DOHH2 (cell line): ENCODE data around the gene BTBD1.
A peak's percentile ranks its signal among the peaks of the same experiment; 100 is the strongest.

ENCODE experiments used
- H3F3A ChIP-seq: fragments of 200-600 bp; sonication (generic), shearing (Covaris generic); 2 replicates; pipeline ENCODE4 v1.6.0; 2016; ENCODE audit warnings: antibody characterized with exemption, mild to moderate bottlenecking; ENCODE audit not compliant: control insufficient read depth, insufficient read depth
- H3K27ac ChIP-seq: fragments of 200-600 bp; sonication (generic); 2 replicates; pipeline ENCODE4 v1.5.1; 2014; ENCODE audit warnings: low read depth, mild to moderate bottlenecking, low read length, moderate library complexity
- H3K27me3 ChIP-seq: fragments of 200-600 bp; sonication (generic); 2 replicates; pipeline ENCODE4 v1.6.1; 2014; ENCODE audit warnings: mild to moderate bottlenecking, low read length, mixed read lengths; ENCODE audit not compliant: control insufficient read depth
- H3K36me3 ChIP-seq: fragments of 200-600 bp; sonication (generic); 2 replicates; pipeline ENCODE4 v1.6.1; 2014; ENCODE audit warnings: mild to moderate bottlenecking, low read length, moderate library complexity, mixed read lengths; ENCODE audit not compliant: control insufficient read depth
- H3K4me1 ChIP-seq: fragments of 200-600 bp; sonication (generic); 2 replicates; pipeline ENCODE4 v1.6.1; 2014; ENCODE audit warnings: mild to moderate bottlenecking, low read length, mixed read lengths; ENCODE audit not compliant: control insufficient read depth
- H3K4me2 ChIP-seq: fragments of 200-600 bp; sonication (generic); 2 replicates; pipeline ENCODE4 v1.6.0; 2014; ENCODE audit warnings: mild to moderate bottlenecking, low read length, moderate library complexity
- H3K4me3 ChIP-seq: fragments of 200-600 bp; sonication (generic); 2 replicates; pipeline ENCODE4 v1.5.1; 2014; ENCODE audit warnings: mild to moderate bottlenecking, low read length, mixed read lengths
- H3K79me2 ChIP-seq: fragments of 200-600 bp; sonication (generic); 2 replicates; pipeline ENCODE4 v1.6.1; 2014; ENCODE audit warnings: mild to moderate bottlenecking, low read length, mixed read lengths; ENCODE audit not compliant: control insufficient read depth
- H3K9me2 ChIP-seq: fragments of 200-600 bp; sonication (generic); replicated peaks from 2 replicates; pipeline ENCODE4 v1.6.1; 2014; ENCODE audit warnings: mild to moderate bottlenecking, low read length, mixed read lengths; ENCODE audit not compliant: control insufficient read depth
- H3K9me3 ChIP-seq: fragments of 200-600 bp; sonication (generic); 2 replicates; pipeline ENCODE4 v1.6.1; 2014; ENCODE audit warnings: antibody characterized with exemption, low read length, mixed read lengths; ENCODE audit not compliant: control insufficient read depth, insufficient read depth
- H4K20me1 ChIP-seq: fragments of 200-600 bp; sonication (generic); 2 replicates; pipeline ENCODE4 v1.6.0; 2014; ENCODE audit warnings: low read depth, mild to moderate bottlenecking, antibody characterized with exemption, low read length, moderate library complexity; ENCODE audit not compliant: control insufficient read depth, insufficient read depth
- EZH2phosphoT487 ChIP-seq: fragments of 200-600 bp; sonication (generic); IDR thresholded peaks from 2 replicates; pipeline ENCODE4 v1.6.1; 2017; ENCODE audit warnings: borderline replicate concordance, mild to moderate bottlenecking, antibody characterized with exemption, low read length, moderate library complexity, mixed read lengths
- TF ChIP-seq, protein P1 (sequence below): fragments of 200-600 bp; sonication (generic); IDR thresholded peaks from one replicate; pipeline ENCODE4 v1.5.1; 2014; ENCODE audit warnings: antibody characterized with exemption, mild to moderate bottlenecking, low read depth, low read length; ENCODE audit not compliant: poor library complexity, severe bottlenecking

BTBD1 gene

DNA sequence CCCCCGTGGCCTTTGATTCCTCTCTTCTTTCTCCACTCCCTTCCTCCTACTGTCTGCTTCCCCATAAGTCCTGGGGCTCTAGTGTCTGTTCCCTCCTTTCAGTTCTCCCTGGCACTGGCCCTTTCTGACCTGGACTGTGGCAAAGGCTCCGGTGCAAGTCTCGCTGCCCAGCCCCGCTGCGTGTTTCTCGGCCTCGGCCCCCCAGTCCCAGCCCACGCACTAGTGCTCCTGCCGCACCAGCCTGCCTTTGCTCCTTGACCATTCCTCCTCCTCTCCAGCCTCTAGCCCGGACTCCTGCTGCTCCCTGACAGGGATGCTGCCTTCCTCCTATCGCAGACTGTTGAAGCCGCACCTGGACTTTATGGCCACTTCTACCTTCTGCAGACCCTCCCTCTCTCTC is 42.5 kb upstream of the BTBD1 start:
- no peaks in the 10 kb centered on the region for H4K20me1 ChIP-seq
- H3K27ac ChIP-seq: no peak overlapping the region
- H3K9me3 ChIP-seq: no peaks in the 10 kb centered on the region
- H3K4me2 ChIP-seq: no peak overlapping the region
- H3K4me3 ChIP-seq: no peak overlapping the region
- no peaks in the 10 kb centered on the region for H3K36me3 ChIP-seq
- no peaks in the 10 kb centered on the region for H3F3A ChIP-seq
- H3K27me3 ChIP-seq: peaks cover 11% of the 10 kb centered on the region; the same call in 1 of the 2 replicates
- no peak for TF ChIP-seq EZH2phosphoT487
- no peaks in the 10 kb centered on the region for H3K79me2 ChIP-seq
- peaks cover 14% of the 10 kb centered on the region for H3K4me1 ChIP-seq
- H3K9me2 ChIP-seq: no peaks in the 10 kb centered on the region

DNA sequence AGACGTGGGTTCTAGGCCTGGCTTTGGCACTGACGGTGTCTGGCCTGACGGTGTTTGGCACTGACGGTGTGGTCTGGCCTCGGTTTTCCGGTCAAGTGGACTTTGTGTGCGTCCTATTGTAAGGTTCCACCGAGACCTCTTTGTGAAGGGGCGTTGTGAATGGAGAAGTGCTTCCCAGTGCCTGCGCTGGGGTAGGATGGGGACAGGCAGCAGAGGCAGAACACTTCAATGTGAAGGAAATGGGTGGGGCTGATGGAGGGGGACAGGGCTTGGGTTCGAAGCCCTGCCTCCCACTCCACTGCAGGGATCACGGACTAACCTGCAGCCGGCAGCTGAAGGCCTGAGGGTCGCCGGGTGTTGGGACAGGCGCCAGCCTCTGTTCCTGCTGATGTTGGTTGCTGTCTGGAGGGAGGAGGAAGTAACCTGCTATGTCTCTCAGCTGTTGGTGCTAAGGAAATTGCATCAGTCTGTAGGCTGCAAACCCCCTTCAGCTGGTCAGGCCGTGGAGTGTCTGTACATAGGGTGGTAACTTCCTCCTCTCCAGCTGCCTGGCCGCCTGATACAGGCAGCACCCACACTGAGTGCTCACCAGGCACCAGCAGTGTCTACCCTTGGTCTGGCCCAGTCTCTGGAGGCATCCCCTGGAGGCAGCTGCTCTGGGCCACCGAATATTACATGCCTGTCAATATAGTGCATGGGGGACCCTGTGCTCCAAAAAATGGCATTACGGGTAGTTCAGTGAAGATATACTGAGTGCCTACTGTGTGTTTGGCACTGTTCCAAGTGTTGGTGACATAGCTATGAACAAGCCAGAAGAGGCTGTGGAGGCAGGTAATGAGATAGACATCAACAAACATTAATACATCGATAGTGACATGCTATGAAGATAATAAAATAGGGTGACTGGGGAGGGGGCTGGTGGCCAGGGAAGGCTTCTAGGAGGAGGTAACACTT is 41.5 kb upstream of the BTBD1 start:
- TF ChIP-seq EZH2phosphoT487: no peak
- TF ChIP-seq, protein P1, sequence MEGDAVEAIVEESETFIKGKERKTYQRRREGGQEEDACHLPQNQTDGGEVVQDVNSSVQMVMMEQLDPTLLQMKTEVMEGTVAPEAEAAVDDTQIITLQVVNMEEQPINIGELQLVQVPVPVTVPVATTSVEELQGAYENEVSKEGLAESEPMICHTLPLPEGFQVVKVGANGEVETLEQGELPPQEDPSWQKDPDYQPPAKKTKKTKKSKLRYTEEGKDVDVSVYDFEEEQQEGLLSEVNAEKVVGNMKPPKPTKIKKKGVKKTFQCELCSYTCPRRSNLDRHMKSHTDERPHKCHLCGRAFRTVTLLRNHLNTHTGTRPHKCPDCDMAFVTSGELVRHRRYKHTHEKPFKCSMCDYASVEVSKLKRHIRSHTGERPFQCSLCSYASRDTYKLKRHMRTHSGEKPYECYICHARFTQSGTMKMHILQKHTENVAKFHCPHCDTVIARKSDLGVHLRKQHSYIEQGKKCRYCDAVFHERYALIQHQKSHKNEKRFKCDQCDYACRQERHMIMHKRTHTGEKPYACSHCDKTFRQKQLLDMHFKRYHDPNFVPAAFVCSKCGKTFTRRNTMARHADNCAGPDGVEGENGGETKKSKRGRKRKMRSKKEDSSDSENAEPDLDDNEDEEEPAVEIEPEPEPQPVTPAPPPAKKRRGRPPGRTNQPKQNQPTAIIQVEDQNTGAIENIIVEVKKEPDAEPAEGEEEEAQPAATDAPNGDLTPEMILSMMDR: no peak
- H3K36me3 ChIP-seq: no peaks in the 10 kb centered on the region
- no peaks in the 10 kb centered on the region for H3F3A ChIP-seq
- peaks cover 11% of the 10 kb centered on the region; the same call in 1 of the 2 replicates for H3K27me3 ChIP-seq
- no peaks in the 10 kb centered on the region for H3K79me2 ChIP-seq
- no peaks in the 10 kb centered on the region for H3K9me3 ChIP-seq
- H4K20me1 ChIP-seq: no peaks in the 10 kb centered on the region
- H3K4me1 ChIP-seq: peaks cover 14% of the 10 kb centered on the region
- peak overlapping the region; percentile 63 for H3K4me2 ChIP-seq
- H3K9me2 ChIP-seq: no peaks in the 10 kb centered on the region
- H3K4me3 ChIP-seq: peak overlapping the region; percentile 57
- H3K27ac ChIP-seq: no peak overlapping the region

GRCh38 chr15:83107841-83108181 is 40.8 kb upstream of the BTBD1 start:
- Histone ChIP-seq H4K20me1 (no peaks in the 10 kb centered on the region), H3K4me3 (peak overlapping the region; percentile 57), H3K4me2 (peak overlapping the region; percentile 63), H3K9me2 (no peaks in the 10 kb centered on the region), H3K27me3 (peaks cover 11% of the 10 kb centered on the region; the same call in 1 of the 2 replicates), H3K36me3 (no peaks in the 10 kb centered on the region), H3K9me3 (no peaks in the 10 kb centered on the region), H3F3A (no peaks in the 10 kb centered on the region), H3K27ac (no peak overlapping the region), H3K4me1 (peaks cover 14% of the 10 kb centered on the region), H3K79me2 (no peaks in the 10 kb centered on the region)
- TF ChIP-seq EZH2phosphoT487: no peak
- TF ChIP-seq, protein P1: no peak

GRCh38 chr15:83106994-83107840 is 40.2 kb upstream of the BTBD1 start, which contains the start of gene TM6SF1:
TM6SF1 (plus strand) TSS chr15:83107645; CDS start chr15:83107681, 36 bp downstream.
- Histone ChIP-seq H3K4me3 (peak within 1 kb of the TSS; percentile 57), H3K9me2 (no peaks in the 10 kb centered on the region), H3K4me2 (peak within 1 kb of the TSS; percentile 63), H3K36me3 (no peaks in the 10 kb centered on the region), H3F3A (no peaks in the 10 kb centered on the region), H3K4me1 (peaks cover 14% of the 10 kb centered on the region), H3K9me3 (no peaks in the 10 kb centered on the region), H3K27ac (no peak within 1 kb of the TSS), H4K20me1 (no peaks in the 10 kb centered on the region), H3K79me2 (no peaks in the 10 kb centered on the region), H3K27me3 (peaks cover 11% of the 10 kb centered on the region; the same call in 1 of the 2 replicates)
- TF ChIP-seq, protein P1: no peak
- TF ChIP-seq EZH2phosphoT487: no peak
